GM12865 (cell line): ENCODE results near the gene FRMD5.

ENCODE experiments used
- DNase-seq: peaks from one replicate; pipeline ENCODE4 v3.0.0; 2010; ENCODE audit warnings: low read depth
- H3K4me3 ChIP-seq: 2 replicates; pipeline ENCODE4 v1.5.1; 2011; ENCODE audit warnings: mild to moderate bottlenecking, low read depth, low read length, control low read depth
- TF ChIP-seq, protein P1 (sequence below): IDR thresholded peaks from 2 replicates; pipeline ENCODE4 v1.5.1; 2011; ENCODE audit warnings: low read length, control low read depth, low read depth, inconsistent platforms; ENCODE audit not compliant: insufficient read depth; ENCODE audit errors: missing control alignments

The FRMD5 gene

DNA sequence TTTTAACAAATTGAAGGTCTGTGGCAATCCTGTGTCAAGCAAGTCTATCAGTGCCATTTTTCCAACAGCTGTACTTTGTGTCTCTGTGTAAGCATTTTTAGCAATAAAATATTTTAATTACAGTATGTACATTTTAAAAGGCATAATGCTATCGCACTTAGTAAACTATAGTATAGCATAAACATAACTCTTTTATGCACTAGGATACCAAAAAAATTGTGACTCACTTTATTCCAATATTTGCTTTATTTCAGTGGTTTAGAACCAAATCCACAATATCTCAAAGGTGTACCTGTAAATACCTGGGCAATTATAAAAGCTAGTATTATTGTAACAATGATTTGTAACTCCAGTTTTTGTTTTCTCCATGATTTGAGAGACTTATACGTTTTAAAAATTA, 46.5 kb downstream of the FRMD5 start:
- no peak for DNase-seq
- TF ChIP-seq, protein P1, sequence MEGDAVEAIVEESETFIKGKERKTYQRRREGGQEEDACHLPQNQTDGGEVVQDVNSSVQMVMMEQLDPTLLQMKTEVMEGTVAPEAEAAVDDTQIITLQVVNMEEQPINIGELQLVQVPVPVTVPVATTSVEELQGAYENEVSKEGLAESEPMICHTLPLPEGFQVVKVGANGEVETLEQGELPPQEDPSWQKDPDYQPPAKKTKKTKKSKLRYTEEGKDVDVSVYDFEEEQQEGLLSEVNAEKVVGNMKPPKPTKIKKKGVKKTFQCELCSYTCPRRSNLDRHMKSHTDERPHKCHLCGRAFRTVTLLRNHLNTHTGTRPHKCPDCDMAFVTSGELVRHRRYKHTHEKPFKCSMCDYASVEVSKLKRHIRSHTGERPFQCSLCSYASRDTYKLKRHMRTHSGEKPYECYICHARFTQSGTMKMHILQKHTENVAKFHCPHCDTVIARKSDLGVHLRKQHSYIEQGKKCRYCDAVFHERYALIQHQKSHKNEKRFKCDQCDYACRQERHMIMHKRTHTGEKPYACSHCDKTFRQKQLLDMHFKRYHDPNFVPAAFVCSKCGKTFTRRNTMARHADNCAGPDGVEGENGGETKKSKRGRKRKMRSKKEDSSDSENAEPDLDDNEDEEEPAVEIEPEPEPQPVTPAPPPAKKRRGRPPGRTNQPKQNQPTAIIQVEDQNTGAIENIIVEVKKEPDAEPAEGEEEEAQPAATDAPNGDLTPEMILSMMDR = no peak
- no peak overlapping the region for H3K4me3 ChIP-seq

DNA sequence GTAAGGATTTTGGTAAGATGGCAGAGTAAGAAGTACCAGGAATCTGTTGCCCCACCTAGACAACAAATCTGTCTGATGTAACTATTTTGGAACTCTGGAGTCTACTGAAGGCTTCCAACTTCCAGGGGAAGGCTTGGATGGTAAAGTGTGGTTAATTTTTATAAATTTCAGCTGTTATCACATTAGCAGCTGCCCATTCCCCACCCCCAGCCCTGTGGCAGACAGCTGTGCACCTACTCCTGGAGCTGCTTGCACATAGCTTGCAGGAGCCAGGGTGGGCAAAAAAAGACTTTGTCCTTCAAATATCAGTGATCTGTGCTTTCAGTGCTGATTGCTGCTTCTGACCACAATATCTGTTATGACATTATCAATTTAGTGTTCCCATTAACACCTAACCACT, 47.4 kb downstream of the FRMD5 start:
- no peak overlapping the region for H3K4me3 ChIP-seq
- no peak for DNase-seq
- TF ChIP-seq, protein P1 = no peak

DNA sequence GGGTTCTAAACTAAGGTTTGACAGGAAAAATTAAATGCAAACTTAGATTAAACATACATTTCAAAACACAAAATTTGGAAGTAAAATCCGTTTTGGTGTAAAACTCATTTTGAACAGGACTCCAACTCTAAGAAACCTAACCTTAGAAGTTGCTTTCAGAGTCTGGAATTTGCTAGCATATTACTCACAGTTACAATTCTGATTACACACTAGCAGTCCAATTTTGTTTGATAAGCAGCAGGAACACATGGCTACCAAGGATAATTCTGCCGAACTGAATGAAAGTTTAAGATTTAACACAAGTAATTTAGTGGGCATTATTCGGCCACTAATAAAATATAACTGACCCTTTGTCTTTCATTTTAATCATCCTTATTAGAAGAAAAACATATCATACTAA, 49.6 kb downstream of the FRMD5 start:
- TF ChIP-seq, protein P1 = no peak
- no peak overlapping the region for H3K4me3 ChIP-seq
- no peak for DNase-seq

DNA sequence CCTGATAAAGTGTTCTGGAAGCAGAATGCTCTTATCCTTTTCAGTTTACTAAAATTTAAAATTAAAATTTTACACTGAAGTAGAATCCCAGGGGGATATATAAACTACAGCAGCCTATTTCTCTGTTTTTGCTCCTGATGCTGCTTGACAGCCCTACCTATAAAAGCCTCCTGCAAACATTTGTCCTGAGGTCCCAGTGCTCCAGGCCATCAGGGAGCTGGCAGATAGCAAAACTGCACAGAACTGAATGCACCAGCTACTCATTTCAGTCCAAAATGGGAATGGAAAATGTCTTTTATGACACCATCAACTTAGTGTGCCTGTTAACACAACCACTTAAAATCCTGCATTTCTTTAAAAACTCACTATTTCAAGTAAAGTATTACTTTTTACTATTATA, 50.1 kb downstream of the FRMD5 start:
- no peak for DNase-seq
- TF ChIP-seq, protein P1 = no peak
- no peak overlapping the region for H3K4me3 ChIP-seq

DNA sequence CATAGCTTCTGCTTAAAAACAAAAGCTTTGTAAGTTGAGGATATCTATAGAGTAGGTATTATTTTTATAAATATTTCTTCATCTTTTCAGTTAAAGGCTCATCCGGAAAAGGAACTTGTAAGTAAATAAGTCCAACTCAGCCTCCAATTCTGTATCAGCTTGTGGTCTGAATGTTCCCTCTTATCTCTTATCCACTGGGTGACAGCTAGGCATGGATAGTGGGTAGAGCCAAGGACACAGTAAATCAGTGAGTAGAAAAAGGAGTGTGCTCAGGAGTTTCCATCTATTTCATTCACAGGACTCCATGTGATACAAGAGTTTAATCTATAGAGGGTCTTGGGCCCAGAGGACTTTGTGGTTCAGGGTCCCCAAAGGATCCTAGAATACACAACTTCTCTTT, 50.9 kb downstream of the FRMD5 start:
- no peak for DNase-seq
- TF ChIP-seq, protein P1 = no peak
- H3K4me3 ChIP-seq = no peak overlapping the region

DNA sequence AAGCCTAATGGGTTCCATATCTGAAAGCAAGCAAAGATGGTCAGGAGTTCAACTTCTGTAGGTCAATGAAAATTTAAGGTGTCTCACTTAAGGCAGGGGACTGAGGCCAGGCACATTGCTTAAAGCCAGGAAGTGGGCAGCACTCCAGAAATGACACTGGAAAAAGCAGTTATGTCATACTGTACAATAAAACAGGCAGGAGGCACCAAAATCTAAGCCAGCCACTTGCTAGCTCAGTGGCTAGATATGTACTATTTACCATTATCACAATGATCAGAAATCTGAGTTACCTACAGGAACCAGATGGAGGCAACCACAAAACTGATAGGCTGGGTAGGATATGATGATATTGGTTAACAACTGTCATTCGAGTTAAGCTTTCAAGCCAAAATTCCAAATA, 57.3 kb downstream of the FRMD5 start:
- no peak for DNase-seq
- TF ChIP-seq, protein P1 = no peak

DNA sequence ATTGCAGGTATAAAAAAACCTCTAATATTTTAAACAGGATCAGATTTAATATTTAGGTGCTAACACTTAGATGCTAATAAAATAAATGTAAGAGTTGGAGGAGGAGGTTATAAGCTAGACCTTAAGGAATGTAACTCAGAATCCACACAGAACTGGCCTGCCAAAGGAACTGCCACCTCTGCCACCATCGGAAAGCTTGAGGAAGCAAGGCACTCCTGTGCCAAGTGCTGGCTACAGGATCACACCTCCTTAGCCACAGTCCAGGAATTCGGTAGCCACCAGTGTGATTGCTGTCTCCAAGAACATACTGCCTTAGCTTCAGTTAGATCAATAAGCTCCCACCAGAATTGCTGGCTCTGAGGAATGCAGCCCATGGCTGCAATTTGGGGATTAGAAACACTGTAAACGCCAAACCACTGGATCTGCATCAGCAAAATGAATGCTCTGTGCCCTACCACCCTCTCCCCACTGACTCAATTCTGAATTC, 58.0 kb downstream of the FRMD5 start:
- TF ChIP-seq, protein P1 = no peak
- no peak for DNase-seq

More for the DNA sequence above, 57.3 kb downstream of the FRMD5 start:
- no peak overlapping the region for H3K4me3 ChIP-seq

More for the DNA sequence above, 58.0 kb downstream of the FRMD5 start:
- no peak overlapping the region for H3K4me3 ChIP-seq
